A673 (cell line): Measurements from ENCODE around the gene QSOX2.

Experiments used
- EZH2 ChIP-seq: fragments of 200-600 bp; sonication (generic); IDR thresholded peaks from 2 replicates; pipeline ENCODE4 v1.6.1; 2017; ENCODE audit warnings: borderline replicate concordance, low read depth, mild to moderate bottlenecking, mixed read lengths, antibody characterized with exemption, low read length; ENCODE audit not compliant: poor library complexity, severe bottlenecking
- TF ChIP-seq, protein P1 (sequence below): fragments of 300-800, 200-600 bp; sonication (generic); conservative IDR thresholded peaks from 2 replicates; pipeline ENCODE4 v1.5.1; 2017; ENCODE audit warnings: low read depth, mild to moderate bottlenecking, antibody characterized with exemption, low read length, moderate library complexity, mixed read lengths

DNA sequence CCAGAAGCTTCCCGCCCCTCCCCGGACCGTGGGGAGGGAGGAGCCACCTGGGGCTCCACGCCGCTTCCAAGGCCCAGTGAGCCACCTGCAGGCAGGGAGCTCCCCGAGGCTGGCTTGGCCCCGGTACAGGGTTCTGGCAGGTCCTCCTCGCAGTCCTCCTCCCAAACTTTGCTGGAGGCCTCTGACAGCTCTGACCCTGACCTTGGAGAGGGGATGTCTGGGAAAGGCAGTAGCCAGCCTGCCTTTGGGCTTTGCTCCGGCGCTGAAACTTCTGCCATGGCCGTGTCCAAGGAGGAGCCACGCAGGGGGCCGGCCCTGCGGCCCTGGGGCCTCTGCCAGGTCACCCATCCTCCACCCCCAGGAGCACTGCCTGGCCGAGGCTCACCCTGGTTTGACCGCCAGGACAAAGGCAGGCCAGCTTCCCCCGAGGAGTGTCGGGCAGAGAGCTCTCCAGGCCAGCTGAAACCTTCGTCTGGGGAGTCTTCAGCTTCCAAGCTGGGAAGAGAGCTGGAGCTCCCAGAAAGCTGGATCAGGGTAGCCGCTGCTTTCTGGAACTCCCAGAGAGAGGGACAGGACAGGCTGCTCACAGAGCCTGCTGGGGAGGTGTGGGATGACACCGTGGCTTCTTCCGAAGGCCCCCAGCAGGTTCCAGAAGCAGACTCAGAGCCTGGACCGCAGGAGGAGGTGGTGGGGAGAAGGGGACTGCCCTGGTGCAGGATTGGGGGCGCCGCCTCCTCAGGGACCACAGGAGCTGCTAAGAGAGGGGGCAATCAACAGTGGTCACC is 9.0 kb upstream of the QSOX2 start:
- no peak for TF ChIP-seq EZH2
- TF ChIP-seq, protein P1, sequence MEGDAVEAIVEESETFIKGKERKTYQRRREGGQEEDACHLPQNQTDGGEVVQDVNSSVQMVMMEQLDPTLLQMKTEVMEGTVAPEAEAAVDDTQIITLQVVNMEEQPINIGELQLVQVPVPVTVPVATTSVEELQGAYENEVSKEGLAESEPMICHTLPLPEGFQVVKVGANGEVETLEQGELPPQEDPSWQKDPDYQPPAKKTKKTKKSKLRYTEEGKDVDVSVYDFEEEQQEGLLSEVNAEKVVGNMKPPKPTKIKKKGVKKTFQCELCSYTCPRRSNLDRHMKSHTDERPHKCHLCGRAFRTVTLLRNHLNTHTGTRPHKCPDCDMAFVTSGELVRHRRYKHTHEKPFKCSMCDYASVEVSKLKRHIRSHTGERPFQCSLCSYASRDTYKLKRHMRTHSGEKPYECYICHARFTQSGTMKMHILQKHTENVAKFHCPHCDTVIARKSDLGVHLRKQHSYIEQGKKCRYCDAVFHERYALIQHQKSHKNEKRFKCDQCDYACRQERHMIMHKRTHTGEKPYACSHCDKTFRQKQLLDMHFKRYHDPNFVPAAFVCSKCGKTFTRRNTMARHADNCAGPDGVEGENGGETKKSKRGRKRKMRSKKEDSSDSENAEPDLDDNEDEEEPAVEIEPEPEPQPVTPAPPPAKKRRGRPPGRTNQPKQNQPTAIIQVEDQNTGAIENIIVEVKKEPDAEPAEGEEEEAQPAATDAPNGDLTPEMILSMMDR: no peak
